Fibroblast of upper back skin (primary cell): ENCODE results near the gene MAK.
"Not testable (repeated sequence)": the region's sequence is repeated elsewhere in the genome, so short reads cannot be mapped to it uniquely, and the experiment has no call there.

Source experiments
- DNase-seq: peaks from one replicate; pipeline ENCODE4 v3.0.0-alpha.2; 2013

MAK gene

DNA sequence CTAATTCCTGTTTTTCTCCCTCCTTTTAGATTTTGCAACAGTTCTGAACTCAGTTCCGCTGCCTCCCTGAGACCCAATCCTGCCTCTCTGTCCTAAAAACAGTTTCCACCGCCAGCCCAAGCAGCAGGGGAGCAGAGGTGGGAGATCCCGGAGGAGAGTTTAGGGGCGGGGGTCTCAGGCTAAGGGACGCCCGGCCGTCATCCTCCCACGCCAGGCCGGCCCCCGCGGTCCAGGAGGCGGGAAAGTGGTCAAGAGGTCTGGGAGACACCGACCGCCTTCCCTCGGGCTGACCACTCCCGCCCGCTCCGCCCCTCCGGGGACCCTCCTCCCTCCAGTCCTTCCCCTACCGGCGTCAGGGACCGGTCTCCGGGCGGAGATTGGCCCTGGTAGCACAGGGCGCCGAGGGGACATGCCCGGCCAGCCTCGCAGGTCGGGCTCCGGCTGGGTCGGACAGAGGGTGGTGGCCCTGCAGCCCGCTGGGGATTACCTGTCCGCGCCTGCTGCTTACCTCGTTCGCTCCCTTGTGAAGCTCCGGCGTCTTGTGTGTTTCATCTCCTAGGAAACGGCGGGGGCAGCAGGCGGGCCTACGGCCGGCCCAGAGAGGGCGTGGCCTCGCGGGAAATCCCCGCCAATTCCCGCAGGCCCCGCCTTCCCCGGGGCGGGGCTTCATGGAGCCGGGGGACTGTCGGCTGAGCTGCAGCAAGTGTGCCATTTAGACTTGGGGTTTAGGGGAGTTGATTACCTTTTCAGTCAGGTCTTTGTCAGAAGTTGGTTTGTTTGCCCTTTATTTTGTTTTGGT is at the start of gene MAK:
Gene MAK (minus strand): TSS at position 545 of the 799 bp plus-strand sequence. CDS start 7,891 bp downstream, outside the sequence.
- DNase-seq: peak; percentile 65

- peak; percentile 48 for DNase-seq
Observed at GRCh38 chr6:10886691-10887502, 48.6 kb upstream of the MAK start, which contains the start of gene SYCP2L. Gene SYCP2L (plus strand): TSS chr6:10887052. CDS start chr6:10887127, 75 bp downstream.

- not testable (repeated sequence) for DNase-seq
Observed at GRCh38 chr6:10886365-10886690, 48.0 kb upstream of the MAK start.

DNA sequence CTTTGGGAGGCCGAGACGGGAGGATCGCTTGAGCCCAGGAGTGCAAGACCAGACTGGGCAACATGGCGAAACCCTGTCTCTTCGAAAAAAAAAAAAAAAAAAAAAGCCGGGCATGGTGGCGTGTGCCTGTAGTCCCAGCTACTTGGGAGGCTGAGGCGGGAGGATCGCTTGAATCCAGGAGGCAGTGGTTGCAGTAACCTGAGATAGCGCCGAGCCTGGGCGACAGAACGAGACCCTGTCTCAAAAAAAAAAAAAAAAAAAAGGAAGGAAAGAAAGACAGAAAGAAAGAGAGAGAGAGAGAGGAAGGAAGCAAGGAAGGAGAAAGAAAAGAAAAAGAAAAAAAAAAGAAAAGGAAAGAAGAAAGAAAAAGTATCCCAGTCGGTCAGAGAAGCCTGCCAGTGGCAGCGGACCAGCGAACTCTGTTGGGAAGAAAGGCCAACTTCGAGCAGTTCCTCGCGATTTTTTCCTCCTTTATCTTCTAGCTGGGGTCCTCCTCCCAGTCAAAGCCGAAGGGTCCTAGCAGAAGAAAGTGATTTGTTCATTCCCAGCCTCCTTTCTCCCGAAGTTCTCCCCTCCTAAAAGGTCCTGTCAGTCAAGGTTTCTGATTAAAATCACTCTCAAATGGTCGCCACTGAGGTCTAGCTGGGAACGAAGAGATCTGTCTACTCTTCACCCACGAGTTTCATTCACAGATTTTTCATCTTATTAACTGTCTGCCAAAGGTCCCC is 46.1 kb upstream of the MAK start:
- DNase-seq: no peak

- no peak for DNase-seq
Observed at GRCh38 chr6:10883312-10884244, 45.2 kb upstream of the MAK start.

DNA sequence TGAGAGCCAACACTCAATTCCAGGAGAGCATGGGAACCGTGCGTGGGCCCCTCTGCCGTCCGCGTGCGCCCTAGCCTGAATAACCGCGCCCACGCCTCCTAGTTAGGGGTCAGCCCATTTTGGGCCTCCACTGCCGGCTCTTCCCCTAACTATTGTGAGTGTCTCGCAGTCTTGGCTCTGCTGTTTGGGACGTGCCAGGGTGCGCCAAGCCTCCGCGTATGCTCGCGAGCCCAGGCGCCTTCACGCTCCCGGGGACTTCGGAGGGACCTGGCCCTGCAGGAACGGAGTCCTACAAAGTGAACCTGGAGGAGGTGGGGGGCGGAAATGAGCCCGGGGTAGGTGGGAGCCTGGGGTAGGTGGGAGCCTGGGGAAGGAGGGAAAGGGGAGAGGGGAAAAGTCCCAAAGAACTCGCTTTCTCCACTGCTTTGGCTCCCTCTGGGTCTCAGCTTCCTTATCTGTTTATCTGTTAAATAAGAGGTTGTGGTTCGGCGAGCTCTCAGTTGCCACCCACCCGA is 44.4 kb upstream of the MAK start:
- DNase-seq: no peak

- not testable (repeated sequence) for DNase-seq
Observed at GRCh38 chr6:10882253-10882630, 43.9 kb upstream of the MAK start.

DNA sequence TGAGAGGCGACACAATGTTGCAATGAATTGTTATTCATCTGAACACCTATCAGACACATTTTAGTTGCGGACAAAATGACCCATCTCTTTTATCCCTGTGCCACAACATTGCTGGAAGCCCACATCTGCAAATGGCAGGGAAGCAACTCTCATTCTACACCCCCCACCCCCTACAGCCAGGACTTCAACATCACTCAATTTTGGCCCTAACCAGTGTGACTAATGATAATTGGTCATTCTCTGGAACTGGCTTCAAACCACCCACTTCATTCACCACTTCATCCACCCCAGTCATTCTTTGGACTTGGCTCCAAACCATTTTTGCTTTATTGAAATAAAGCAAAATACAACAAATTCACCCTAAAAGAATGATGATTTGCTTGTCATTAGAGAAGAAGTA is 42.0 kb upstream of the MAK start:
- no peak for DNase-seq

DNA sequence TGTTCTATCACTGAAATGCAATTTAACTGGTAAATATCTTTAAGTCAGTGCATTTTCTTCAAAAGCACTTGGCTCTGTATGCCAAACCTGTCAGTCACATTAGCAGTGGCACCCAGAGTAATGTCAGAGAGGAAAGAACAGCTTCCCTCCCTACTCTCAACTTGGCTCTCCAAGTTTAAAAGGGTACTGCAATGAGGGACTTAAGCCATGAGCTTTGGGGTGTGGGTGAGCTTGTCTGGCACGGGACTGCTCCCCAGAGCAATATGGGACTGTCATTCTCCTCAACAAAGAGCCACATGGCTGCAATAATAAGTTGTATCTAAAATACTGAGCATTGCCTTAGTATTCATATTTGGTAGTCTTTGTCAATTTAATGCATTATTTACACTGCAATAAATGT is 39.5 kb upstream of the MAK start:
- DNase-seq: no peak

GRCh38 chr6:10877012-10877411 is 38.7 kb upstream of the MAK start:
- no peak for DNase-seq

- DNase-seq: no peak
Observed at GRCh38 chr6:10875026-10875425, 36.7 kb upstream of the MAK start.

GRCh38 chr6:10874207-10874606 is 35.9 kb upstream of the MAK start:
- DNase-seq: no peak

DNA sequence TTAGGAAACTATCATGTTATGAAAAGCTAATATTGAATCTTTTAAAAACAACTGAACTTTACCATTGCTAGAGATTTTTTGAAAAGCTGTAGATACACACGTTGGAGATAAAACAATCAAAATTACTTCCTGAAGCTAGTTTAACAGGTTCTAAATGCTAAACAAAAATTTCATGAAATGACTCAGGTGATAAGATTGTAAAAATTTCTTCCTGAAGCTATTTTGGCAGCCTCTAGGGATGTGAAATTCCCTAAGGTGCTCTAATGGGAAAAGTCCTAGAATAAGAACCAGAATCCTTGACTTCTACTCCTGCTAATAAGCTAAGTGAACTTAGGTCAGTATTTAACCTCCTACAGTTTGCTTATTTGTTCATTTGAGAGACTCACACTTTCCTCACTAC is 35.0 kb upstream of the MAK start:
- DNase-seq: no peak

- DNase-seq: no peak
Observed at GRCh38 chr6:10867952-10868351, 29.6 kb upstream of the MAK start.

GRCh38 chr6:10866709-10867108 is 28.4 kb upstream of the MAK start:
- not testable (repeated sequence) for DNase-seq

DNA sequence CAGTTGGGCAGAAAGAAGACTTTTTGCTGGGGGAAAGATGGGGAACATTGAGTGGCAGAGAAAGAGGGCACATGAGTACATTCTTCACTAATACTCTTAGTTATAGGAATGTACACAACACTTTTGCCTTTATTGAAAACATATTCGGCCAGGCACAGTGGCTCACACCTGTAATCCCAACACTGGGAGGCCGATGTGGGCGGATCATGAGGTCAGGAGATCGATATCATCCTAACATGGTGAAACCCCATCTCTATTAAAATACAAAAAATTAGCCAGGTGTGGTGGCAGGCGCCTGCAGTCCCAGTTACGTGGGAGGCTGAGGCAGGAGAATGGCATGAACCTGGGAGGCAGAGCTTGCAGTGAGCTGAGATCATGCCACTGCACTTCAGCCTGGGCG is 24.7 kb upstream of the MAK start:
- not testable (repeated sequence) for DNase-seq

GRCh38 chr6:10862361-10862760 is 24.0 kb upstream of the MAK start:
- DNase-seq: no peak

- no peak for DNase-seq
Observed at GRCh38 chr6:10861086-10861485, 22.7 kb upstream of the MAK start.

DNA sequence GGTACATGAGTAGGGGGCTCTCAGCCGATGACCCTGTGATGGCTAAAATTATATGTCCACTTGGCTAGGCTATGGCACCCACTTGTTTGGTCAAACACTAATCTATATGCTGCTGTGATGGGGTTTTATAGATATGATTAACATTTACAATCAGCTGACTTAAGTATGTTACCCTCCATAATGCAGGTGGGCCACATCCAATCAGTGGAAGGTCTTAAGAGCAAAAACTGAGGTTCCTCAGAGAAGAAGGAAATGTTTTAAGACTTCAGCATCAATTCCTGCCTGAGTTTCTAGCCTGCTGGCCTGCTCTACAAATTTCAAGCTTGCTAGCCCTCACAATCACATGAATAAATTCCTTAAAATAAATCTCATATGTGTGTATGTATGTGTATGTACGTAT is 18.9 kb upstream of the MAK start:
- DNase-seq: no peak

DNA sequence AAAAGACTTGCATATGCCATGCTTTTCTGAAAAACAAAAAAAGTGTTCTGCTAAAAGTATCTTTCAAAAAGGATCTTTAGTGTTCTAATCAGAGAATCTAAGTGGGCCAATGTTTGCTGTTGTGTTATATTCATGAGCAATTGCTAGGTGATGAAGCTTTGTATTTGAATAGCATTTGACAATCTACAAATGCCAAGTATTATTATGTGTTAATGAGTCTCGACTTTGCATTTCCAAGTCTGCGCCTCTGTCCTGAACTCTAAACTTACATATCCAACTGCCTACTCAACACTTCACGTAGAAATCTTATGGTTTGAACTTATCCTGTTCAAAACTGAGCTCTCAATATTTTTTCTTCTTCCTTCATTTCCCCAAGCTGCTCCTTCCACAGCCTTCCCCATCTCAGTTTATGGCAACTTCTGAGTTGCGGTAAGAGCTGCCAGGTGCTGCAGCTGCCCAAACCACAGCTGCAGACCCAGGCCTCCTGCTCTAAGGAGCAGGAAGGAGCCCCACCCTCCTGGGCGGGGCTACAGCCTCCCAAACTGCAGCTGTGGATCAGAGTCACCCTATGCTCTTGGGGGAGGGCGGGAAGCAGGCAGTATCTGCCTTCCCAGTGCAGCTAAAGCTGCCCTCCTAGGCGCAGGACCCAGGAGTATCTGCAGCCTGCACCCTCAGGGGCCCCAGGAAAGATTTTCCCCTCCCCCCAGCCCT is 16.7 kb upstream of the MAK start:
- DNase-seq: no peak

DNA sequence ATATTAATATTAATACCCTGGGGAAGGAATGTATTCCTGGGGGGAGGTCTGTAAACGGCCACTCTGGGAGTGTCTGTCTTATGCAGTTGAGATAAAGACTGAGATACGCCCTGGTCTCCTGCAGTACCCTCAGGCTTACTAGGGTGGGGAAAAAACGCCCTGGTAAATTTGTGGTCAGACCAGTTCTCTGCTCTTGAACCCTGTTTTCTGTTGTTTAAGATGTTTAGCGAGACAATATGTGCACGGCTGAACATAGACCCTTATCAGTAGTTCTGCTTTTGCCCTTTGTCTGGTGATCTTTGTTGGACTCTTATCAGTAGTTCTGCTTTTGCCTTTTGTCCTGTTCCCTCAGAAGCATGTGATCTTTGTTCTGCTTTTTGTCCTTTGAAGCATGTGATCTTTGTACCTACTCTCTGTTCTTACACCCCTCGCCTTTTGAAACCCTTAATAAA is 15.5 kb upstream of the MAK start:
- DNase-seq: not testable (repeated sequence)
